Endothelial cell of umbilical vein (primary cell): ENCODE data around the gene HDHD3. TPM values are rescaled to one million over a fixed set of nuclear protein-coding genes. Genes with fewer than 3 reads are reported as not detected.

Experiments
- BruUV-seq: library from RNA; stranded (reverse); fragments of 400-500 nt; replicated peaks from 2 replicates; lab custom pipeline; 2021; lab: Mats Ljungman, UMichigan
- CTCF ChIA-PET: fragments of 300-600, 350-600 bp; sonication (Branson Sonifier 250); formaldehyde crosslinking; loops from one replicate; lab custom pipeline; 2021; ENCODE audit warnings: antibody characterized with exemption, inconsistent platforms; lab: Charles Lee
- POLR2A ChIA-PET: fragments of 300-600, 350-600 bp; sonication (Branson Sonifier 250); formaldehyde crosslinking; loops from one replicate; lab custom pipeline; 2021; ENCODE audit warnings: antibody characterized with exemption, inconsistent platforms; lab: Charles Lee
- DNase-seq: peaks from one replicate; pipeline ENCODE4 v3.0.0-alpha.2; 2011; ENCODE audit warnings: low read depth, low spot score
- FAIRE-seq: peaks from 2 replicates; lab custom pipeline; 2011; peaks lifted over from hg19 to GRCh38; lab: Jason Lieb, UNC
- H2AFZ ChIP-seq: 2 replicates; pipeline ENCODE4 v1.6.0; 2012; ENCODE audit warnings: low read depth, low read length, control low read depth, inconsistent platforms
- H3K27ac ChIP-seq: 2 replicates; pipeline ENCODE4 v1.5.1; 2011; ENCODE audit warnings: low read depth, mild to moderate bottlenecking, control low read depth, low read length, moderate library complexity; ENCODE audit not compliant: insufficient read depth
- H3K27me3 ChIP-seq, 2 experiments: 2 replicates each; pipeline versions ENCODE4 v1.6.0 to v1.6.1; 2011; ENCODE audit warnings: low read length in 2 of 2, mixed read lengths in 1 of 2; ENCODE audit not compliant: control insufficient read depth in 2 of 2, insufficient read depth in 2 of 2
- H3K36me3 ChIP-seq, 2 experiments: 2 replicates in 1 of 2; 3 replicates in 1 of 2; pipeline ENCODE4 v1.5.1; 2011; ENCODE audit warnings: low read length in 2 of 2, mild to moderate bottlenecking in 1 of 2, moderate library complexity in 1 of 2; ENCODE audit not compliant: control insufficient read depth in 2 of 2, insufficient read depth in 2 of 2; ENCODE audit errors: extremely low read depth in 1 of 2
- H3K4me1 ChIP-seq: 3 replicates; pipeline ENCODE4 v1.5.1; 2011; ENCODE audit warnings: mild to moderate bottlenecking, low read length; ENCODE audit not compliant: control insufficient read depth, insufficient read depth; ENCODE audit errors: extremely low read depth
- H3K4me2 ChIP-seq: 2 replicates; pipeline ENCODE4 v1.6.1; 2011; ENCODE audit warnings: low read length, control low read depth, mixed read lengths; ENCODE audit not compliant: insufficient read depth
- H3K4me3 ChIP-seq, 3 experiments: fragments of 200-600 bp in 1 of 3; sonication (generic), shearing (Covaris generic) in 1 of 3; replicated peaks in 1 of 3; 2 replicates each; pipeline ENCODE4 v1.5.1; 2011 to 2016; ENCODE audit warnings: control low read depth in 3 of 3, low read length in 3 of 3, mild to moderate bottlenecking in 2 of 3, inconsistent platforms in 1 of 3, low read depth in 1 of 3, moderate library complexity in 1 of 3; ENCODE audit not compliant: insufficient read depth in 1 of 3
- H3K79me2 ChIP-seq: 2 replicates; pipeline ENCODE4 v1.6.0; 2012; ENCODE audit warnings: low read length, inconsistent platforms; ENCODE audit not compliant: control insufficient read depth, insufficient read depth
- H3K9ac ChIP-seq: replicated peaks from 2 replicates; pipeline ENCODE3; 2011; ENCODE audit warnings: low read length, control low read depth; ENCODE audit not compliant: insufficient read depth; ENCODE audit errors: extremely low read depth
- H3K9me1 ChIP-seq: replicated peaks from 3 replicates; pipeline ENCODE4 v1.6.0; 2011; ENCODE audit warnings: mild to moderate bottlenecking, low read length; ENCODE audit not compliant: control insufficient read depth, insufficient read depth; ENCODE audit errors: extremely low read depth
- H3K9me3 ChIP-seq: replicated peaks from 2 replicates; pipeline ENCODE4 v1.5.1; 2012; ENCODE audit warnings: low read length, inconsistent platforms; ENCODE audit not compliant: control insufficient read depth, insufficient read depth
- H4K20me1 ChIP-seq: replicated peaks from 2 replicates; pipeline ENCODE3; 2011; ENCODE audit warnings: mild to moderate bottlenecking, low read length; ENCODE audit not compliant: control insufficient read depth, insufficient read depth; ENCODE audit errors: extremely low read depth
- CTCF ChIP-seq, 2 donors: IDR thresholded peaks; 1 replicate in 1 of 2; 2 replicates in 1 of 2; pipeline ENCODE4 v1.5.1; 2011; ENCODE audit warnings: low read length in 2 of 2, mild to moderate bottlenecking in 2 of 2, moderate library complexity in 2 of 2, control low read depth in 1 of 2, inconsistent platforms in 1 of 2, low read depth in 1 of 2; ENCODE audit not compliant: insufficient read depth in 1 of 2; ENCODE audit errors: extremely low read depth in 1 of 2
- EZH2 ChIP-seq: IDR thresholded peaks from 2 replicates; pipeline ENCODE4 v1.6.1; 2012; ENCODE audit warnings: borderline replicate concordance, low read depth, mild to moderate bottlenecking, moderate library complexity, low read length, inconsistent platforms; ENCODE audit not compliant: severe bottlenecking
- FOS ChIP-seq: IDR thresholded peaks from 2 replicates; pipeline ENCODE4 v1.6.1; 2011; ENCODE audit warnings: mild to moderate bottlenecking, low read length, moderate library complexity, borderline replicate concordance; ENCODE audit not compliant: insufficient read depth
- GATA2 ChIP-seq: IDR thresholded peaks from 2 replicates; pipeline ENCODE4 v1.7.0; 2011; ENCODE audit warnings: low read depth, mild to moderate bottlenecking, moderate library complexity, mixed read lengths, low read length; ENCODE audit not compliant: insufficient read length, insufficient read depth
- JUN ChIP-seq: IDR thresholded peaks from 2 replicates; pipeline ENCODE4 v1.6.1; 2011; ENCODE audit warnings: borderline replicate concordance, low read depth; ENCODE audit not compliant: insufficient read length, insufficient read depth
- MYC ChIP-seq: IDR thresholded peaks from one replicate; pipeline ENCODE4 v1.6.1; 2011; ENCODE audit warnings: mild to moderate bottlenecking, low read depth, low read length
- POLR2A ChIP-seq: IDR thresholded peaks from 2 replicates; pipeline ENCODE4 v1.6.1; 2012; ENCODE audit warnings: low read depth, mild to moderate bottlenecking, control low read depth, low read length
- POLR2AphosphoS5 ChIP-seq: IDR thresholded peaks from 2 replicates; pipeline ENCODE4 v1.6.1; 2012; ENCODE audit warnings: low read depth, mild to moderate bottlenecking, control low read depth, low read length, moderate library complexity; ENCODE audit not compliant: insufficient read depth
- dilution Hi-C: fragments of 300-500 bp; cut with MboI; formaldehyde crosslinking; loops from one replicate; pipeline ENCODE4 v1.15.0; 2019; ENCODE audit warnings: low sequenced_read_pairs; ENCODE audit not compliant: extremely low pct_ligation_motif_present
- intact Hi-C: fragments of 100-400 bp; cut with micrococcal nuclease; formaldehyde crosslinking; loops from one replicate; pipeline ENCODE4 v1.10.0; 2022
- polyA plus RNA-seq, 4 experiments: library from polyadenylated mRNA; depleted of rRNA in 3 of 4; stranded (reverse) in 3 of 4; unstranded in 1 of 4; fragments of >200 nt; gene quantifications; 2 replicates each; pipeline versions ENCODE4 v1.2.1 to v1.2.3, GENCODE V29; 2011 to 2012; ENCODE audit warnings: missing spikeins in 1 of 4
- total RNA-seq: library from RNA; stranded (reverse); gene quantifications from 2 replicates; pipeline ENCODE4 v1.2.3, GENCODE V29; 2021
- TF ChIP-seq, protein P1 (sequence below): IDR thresholded peaks from 2 replicates; pipeline ENCODE4 v1.6.1; 2011; ENCODE audit not compliant: insufficient read depth, insufficient read length

HDHD3 gene
- total and polyA plus RNA-seq, 2 donors (not counting 3 experiments of a cell fraction or from before 2014, with no cell fraction given), result 7.6 to 14.1 TPM

GRCh38 chr9:113403646-113404045, 26.9 kb upstream of the HDHD3 start:
- Histone ChIP-seq H3K9me1 (no peaks in the 10 kb centered on the region), H3K4me3 (no peak overlapping the region), H2AFZ (no peak overlapping the region), H3K27me3 (no peaks in the 10 kb centered on the region), H3K79me2 (peaks cover 9% of the 10 kb centered on the region), H3K4me2 (no peak overlapping the region), H3K36me3 (peaks cover 3 to 4% of the 10 kb centered on the region in 2 experiments), H4K20me1 (no peaks in the 10 kb centered on the region), H3K9ac (no peak overlapping the region), H3K27ac (no peak overlapping the region), H3K9me3 (no peaks in the 10 kb centered on the region), H3K4me1 (peaks cover 7% of the 10 kb centered on the region)
- no peak for FAIRE-seq
- TF ChIP-seq MYC (no peak), GATA2 (no peak), POLR2AphosphoS5 (no peak), FOS (no peak), POLR2A (no peak), JUN (no peak), CTCF (IDR thresholded peaks at IDR 0.05; ENCODE audit: extremely low read depth in 1 of 2, insufficient read depth in 1 of 2, low read depth in 1 of 2, low read length in 2 of 2) (no peak), EZH2 (no peak)
- TF ChIP-seq, protein P1, sequence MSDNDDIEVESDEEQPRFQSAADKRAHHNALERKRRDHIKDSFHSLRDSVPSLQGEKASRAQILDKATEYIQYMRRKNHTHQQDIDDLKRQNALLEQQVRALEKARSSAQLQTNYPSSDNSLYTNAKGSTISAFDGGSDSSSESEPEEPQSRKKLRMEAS, result no peak
- no TSS peak for BruUV-seq
- DNase-seq, result no peak
- POLR2A ChIA-PET, result no interaction called here
- intact Hi-C loops (no loop called here), dilution Hi-C loops (no loop called here)
- CTCF ChIA-PET, result interaction anchor here (1.2 to 3.3 kb wide), 4 partner anchors 43 to 254 kb away, joined by 4 to 50 read pairs (median 9); no protein-coding TSS in a partner anchor
